Osteocyte (in vitro differentiated cells): ENCODE results near the gene ITPR1. TPM values are rescaled to one million over a fixed set of nuclear protein-coding genes. Genes with fewer than 3 reads are reported as not detected.

Experiments used
- DNase-seq: peaks from one replicate; pipeline ENCODE4 v3.0.0; 2021; ENCODE audit warnings: mixed read lengths; ENCODE audit not compliant: unreplicated experiment; ENCODE audit errors: extremely low spot score
- H3K27ac Mint-ChIP-seq: one replicate; pipeline ENCODE4 v1.8.0; 2021; ENCODE audit warnings: mild to moderate bottlenecking, mixed read lengths; ENCODE audit not compliant: unreplicated experiment
- H3K27me3 Mint-ChIP-seq: one replicate; pipeline ENCODE4 v1.8.0; 2021; ENCODE audit warnings: mixed read lengths; ENCODE audit not compliant: unreplicated experiment
- H3K36me3 Mint-ChIP-seq: one replicate; pipeline ENCODE4 v1.8.0; 2021; ENCODE audit warnings: mixed read lengths; ENCODE audit not compliant: unreplicated experiment
- H3K4me1 Mint-ChIP-seq: one replicate; pipeline ENCODE4 v1.8.0; 2021; ENCODE audit warnings: mixed read lengths; ENCODE audit not compliant: unreplicated experiment
- H3K4me3 Mint-ChIP-seq: one replicate; pipeline ENCODE4 v1.8.0; 2021; ENCODE audit warnings: mild to moderate bottlenecking, moderate library complexity, mixed read lengths; ENCODE audit not compliant: unreplicated experiment
- H3K9me3 Mint-ChIP-seq: one replicate; pipeline ENCODE4 v1.8.0; 2021; ENCODE audit warnings: mixed read lengths; ENCODE audit not compliant: unreplicated experiment
- total RNA-seq: library from RNA; stranded (reverse); gene quantifications from 2 replicates; pipeline ENCODE4 v1.2.1, GENCODE V29; 2021
- TF ChIP-seq, protein P1 (sequence below): fragments of 200-600 bp; sonication (generic); IDR thresholded peaks from 2 replicates; pipeline ENCODE4 v1.5.0; 2021; ENCODE audit warnings: antibody characterized with exemption, mild to moderate bottlenecking, moderate library complexity

Gene ITPR1
- total RNA-seq, 1 donor from 2014 or later, result 34.3 TPM

DNA sequence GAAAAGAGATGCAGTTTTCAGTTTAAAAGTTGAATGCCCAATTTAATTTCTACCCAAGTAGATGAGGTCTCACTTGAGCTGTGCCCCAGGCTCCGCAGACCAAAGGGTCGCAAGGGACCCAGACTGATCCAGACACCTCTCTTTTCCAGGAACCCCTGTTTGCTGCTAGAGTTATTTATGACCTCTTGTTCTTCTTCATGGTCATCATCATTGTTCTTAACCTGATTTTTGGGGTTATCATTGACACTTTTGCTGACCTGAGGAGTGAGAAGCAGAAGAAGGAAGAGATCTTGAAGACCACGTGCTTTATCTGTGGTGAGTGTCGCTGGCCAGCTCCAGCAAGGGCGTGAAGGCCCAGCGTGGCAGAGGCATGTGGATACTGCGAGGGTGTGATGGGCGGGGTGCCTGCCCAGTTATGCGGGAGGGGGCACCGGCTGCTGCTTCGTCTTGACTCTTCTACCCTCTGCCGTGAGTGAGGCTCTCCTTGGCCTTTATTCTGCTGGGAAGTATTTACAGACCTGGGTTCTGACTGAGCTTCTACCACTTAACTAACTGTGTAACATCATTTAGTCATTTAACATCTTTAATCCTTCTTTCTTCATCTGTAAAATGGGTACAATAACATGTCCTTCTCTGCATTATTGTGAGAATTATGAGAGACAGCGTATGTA is 321.9 kb downstream of the ITPR1 start:
- no peaks in the 10 kb centered on the region for H3K27me3 Mint-ChIP-seq
- H3K27ac Mint-ChIP-seq, result no peak overlapping the region
- H3K4me3 Mint-ChIP-seq, result no peak overlapping the region
- peaks cover 37% of the 10 kb centered on the region for H3K36me3 Mint-ChIP-seq
- H3K9me3 Mint-ChIP-seq, result peaks cover 10% of the 10 kb centered on the region
- no peak for DNase-seq
- peaks cover 13% of the 10 kb centered on the region for H3K4me1 Mint-ChIP-seq
- TF ChIP-seq, protein P1, sequence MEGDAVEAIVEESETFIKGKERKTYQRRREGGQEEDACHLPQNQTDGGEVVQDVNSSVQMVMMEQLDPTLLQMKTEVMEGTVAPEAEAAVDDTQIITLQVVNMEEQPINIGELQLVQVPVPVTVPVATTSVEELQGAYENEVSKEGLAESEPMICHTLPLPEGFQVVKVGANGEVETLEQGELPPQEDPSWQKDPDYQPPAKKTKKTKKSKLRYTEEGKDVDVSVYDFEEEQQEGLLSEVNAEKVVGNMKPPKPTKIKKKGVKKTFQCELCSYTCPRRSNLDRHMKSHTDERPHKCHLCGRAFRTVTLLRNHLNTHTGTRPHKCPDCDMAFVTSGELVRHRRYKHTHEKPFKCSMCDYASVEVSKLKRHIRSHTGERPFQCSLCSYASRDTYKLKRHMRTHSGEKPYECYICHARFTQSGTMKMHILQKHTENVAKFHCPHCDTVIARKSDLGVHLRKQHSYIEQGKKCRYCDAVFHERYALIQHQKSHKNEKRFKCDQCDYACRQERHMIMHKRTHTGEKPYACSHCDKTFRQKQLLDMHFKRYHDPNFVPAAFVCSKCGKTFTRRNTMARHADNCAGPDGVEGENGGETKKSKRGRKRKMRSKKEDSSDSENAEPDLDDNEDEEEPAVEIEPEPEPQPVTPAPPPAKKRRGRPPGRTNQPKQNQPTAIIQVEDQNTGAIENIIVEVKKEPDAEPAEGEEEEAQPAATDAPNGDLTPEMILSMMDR, result no peak

DNA sequence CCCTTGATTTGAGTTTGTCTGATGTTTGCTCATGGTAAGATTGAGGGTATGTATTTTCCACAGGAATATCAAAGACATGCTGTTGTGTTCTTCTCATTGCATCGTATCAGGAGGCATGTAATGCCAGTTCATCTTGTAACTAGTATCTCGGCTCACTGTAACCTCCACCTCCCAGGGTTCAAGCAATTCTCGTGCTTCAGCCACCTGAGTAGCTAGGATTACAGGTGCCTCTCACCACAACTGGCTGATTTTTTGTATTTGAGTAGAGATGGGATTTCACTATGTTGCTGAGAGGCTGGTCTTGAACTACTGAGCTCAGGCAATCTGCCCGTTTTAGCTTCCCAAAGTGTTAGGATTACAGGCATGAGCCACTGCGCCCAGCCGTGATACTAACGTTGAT is 323.2 kb downstream of the ITPR1 start:
- H3K27ac Mint-ChIP-seq, result no peak overlapping the region
- H3K36me3 Mint-ChIP-seq, result peaks cover 35% of the 10 kb centered on the region
- H3K9me3 Mint-ChIP-seq, result peaks cover 10% of the 10 kb centered on the region
- no peak for DNase-seq
- H3K4me3 Mint-ChIP-seq, result no peak overlapping the region
- H3K27me3 Mint-ChIP-seq, result no peaks in the 10 kb centered on the region
- H3K4me1 Mint-ChIP-seq, result peaks cover 13% of the 10 kb centered on the region
- TF ChIP-seq, protein P1, result no peak

DNA sequence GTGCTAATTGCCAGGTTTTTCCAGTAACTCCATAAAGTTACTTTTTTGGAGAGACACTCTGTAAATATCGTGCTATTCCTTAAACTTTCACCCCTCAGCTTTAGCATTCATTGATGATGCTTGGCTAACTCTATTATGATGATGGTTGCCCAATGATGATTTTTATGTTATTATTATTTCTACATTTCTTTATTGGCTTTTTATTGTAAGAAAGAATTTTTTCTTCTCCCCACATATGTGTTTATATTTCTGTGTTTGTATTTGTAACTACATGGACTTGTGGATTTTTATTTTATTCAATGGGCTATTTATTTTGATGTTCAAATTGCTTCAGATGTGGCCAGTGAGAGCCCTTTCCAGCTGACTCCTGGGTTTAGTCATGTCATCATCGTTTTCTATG is 323.6 kb downstream of the ITPR1 start:
- no peak for DNase-seq
- H3K9me3 Mint-ChIP-seq, result peaks cover 10% of the 10 kb centered on the region
- no peak overlapping the region for H3K27ac Mint-ChIP-seq
- H3K36me3 Mint-ChIP-seq, result peaks cover 39% of the 10 kb centered on the region
- peaks cover 15% of the 10 kb centered on the region for H3K4me1 Mint-ChIP-seq
- H3K4me3 Mint-ChIP-seq, result no peak overlapping the region
- TF ChIP-seq, protein P1, result no peak
- no peaks in the 10 kb centered on the region for H3K27me3 Mint-ChIP-seq

DNA sequence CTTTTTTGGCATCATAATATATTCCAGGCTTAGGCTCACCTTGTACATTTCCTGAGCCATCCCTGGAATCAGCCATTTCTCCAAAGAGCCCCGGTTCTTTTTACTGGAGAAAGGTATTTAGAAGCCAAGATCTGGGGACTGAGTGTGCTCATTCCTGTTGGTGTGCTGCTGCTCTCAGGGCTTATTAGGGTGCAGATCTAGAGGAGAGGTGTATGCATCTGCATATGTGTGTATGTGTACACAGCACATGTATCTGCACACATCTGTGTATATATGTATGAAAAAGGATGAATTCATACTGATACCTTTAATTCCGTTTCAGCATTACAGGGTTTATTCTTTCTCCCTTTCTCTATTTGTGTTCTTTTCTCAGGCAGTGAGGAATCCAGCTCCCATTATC is 324.0 kb downstream of the ITPR1 start:
- H3K4me3 Mint-ChIP-seq, result no peak overlapping the region
- H3K36me3 Mint-ChIP-seq, result peaks cover 39% of the 10 kb centered on the region
- H3K27me3 Mint-ChIP-seq, result no peaks in the 10 kb centered on the region
- DNase-seq, result no peak
- H3K27ac Mint-ChIP-seq, result no peak overlapping the region
- peaks cover 15% of the 10 kb centered on the region for H3K4me1 Mint-ChIP-seq
- H3K9me3 Mint-ChIP-seq, result peaks cover 10% of the 10 kb centered on the region
- TF ChIP-seq, protein P1, result no peak

DNA sequence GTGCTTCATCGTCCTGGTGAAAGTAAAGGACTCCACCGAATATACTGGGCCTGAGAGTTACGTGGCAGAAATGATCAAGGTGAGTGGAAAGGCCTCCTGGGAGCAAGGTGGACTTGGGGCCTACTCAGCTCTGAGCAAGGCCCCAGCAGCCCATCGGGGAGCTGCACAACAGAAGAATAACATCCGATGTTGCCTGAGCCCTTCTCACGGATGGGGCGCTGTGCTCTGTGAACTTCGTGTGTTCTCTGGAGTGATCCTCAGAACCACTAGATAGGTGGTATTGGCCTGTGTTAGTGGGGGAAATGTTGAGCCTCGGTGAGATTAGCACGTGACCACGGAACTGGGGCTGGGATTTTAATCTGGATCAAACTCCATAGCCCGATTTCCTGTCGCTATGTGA is 325.0 kb downstream of the ITPR1 start:
- Mint-ChIP-seq H3K4me3 (no peak overlapping the region), H3K9me3 (peaks cover 10% of the 10 kb centered on the region), H3K4me1 (peaks cover 15% of the 10 kb centered on the region), H3K27me3 (no peaks in the 10 kb centered on the region), H3K36me3 (peaks cover 39% of the 10 kb centered on the region), H3K27ac (no peak overlapping the region)
- DNase-seq, result no peak
- TF ChIP-seq, protein P1, result no peak
